Ishikawa (cell line): ENCODE measurements around the gene TULP3.

Experiments
- CEBPB ChIP-seq: IDR thresholded peaks from 2 replicates; pipeline ENCODE4 v1.6.1; 2012
- CREB1 ChIP-seq: IDR thresholded peaks from 2 replicates; pipeline ENCODE4 v1.6.1; 2012; ENCODE audit warnings: low read depth
- EGR1 ChIP-seq: IDR thresholded peaks from 2 replicates; pipeline ENCODE4 v1.6.1; 2012
- EP300 ChIP-seq: IDR thresholded peaks from 2 replicates; pipeline ENCODE4 v1.6.1; 2012; ENCODE audit warnings: borderline replicate concordance
- FOXM1 ChIP-seq: IDR thresholded peaks from 2 replicates; pipeline ENCODE4 v1.6.1; 2012; ENCODE audit warnings: low read depth, borderline replicate concordance
- NFIC ChIP-seq: IDR thresholded peaks from 2 replicates; pipeline ENCODE4 v1.6.1; 2012
- RAD21 ChIP-seq: IDR thresholded peaks from 2 replicates; pipeline ENCODE4 v1.6.1; 2012; ENCODE audit warnings: low read depth
- TAF1 ChIP-seq: IDR thresholded peaks from 2 replicates; pipeline ENCODE4 v1.6.1; 2012; ENCODE audit warnings: low read depth, mild to moderate bottlenecking
- TCF12 ChIP-seq: IDR thresholded peaks from 2 replicates; pipeline ENCODE4 v1.6.1; 2012; ENCODE audit warnings: low read depth
- TEAD4 ChIP-seq: IDR thresholded peaks from 2 replicates; pipeline ENCODE4 v1.6.1; 2012
- YY1 ChIP-seq: IDR thresholded peaks from 2 replicates; pipeline ENCODE4 v1.6.1; 2012; ENCODE audit warnings: low read depth
- ZBTB7A ChIP-seq: IDR thresholded peaks from 2 replicates; pipeline ENCODE4 v1.6.1; 2012; ENCODE audit warnings: low read depth
- TF ChIP-seq, protein P1 (sequence below): IDR thresholded peaks from 2 replicates; pipeline ENCODE4 v1.6.1; 2012
- TF ChIP-seq, protein P2 (sequence below): IDR thresholded peaks from 2 replicates; pipeline ENCODE4 v1.6.1; 2012
- TF ChIP-seq, protein P3 (sequence below): IDR thresholded peaks from 2 replicates; pipeline ENCODE4 v1.6.1; 2012; ENCODE audit warnings: low read depth, mild to moderate bottlenecking

The TULP3 gene

DNA sequence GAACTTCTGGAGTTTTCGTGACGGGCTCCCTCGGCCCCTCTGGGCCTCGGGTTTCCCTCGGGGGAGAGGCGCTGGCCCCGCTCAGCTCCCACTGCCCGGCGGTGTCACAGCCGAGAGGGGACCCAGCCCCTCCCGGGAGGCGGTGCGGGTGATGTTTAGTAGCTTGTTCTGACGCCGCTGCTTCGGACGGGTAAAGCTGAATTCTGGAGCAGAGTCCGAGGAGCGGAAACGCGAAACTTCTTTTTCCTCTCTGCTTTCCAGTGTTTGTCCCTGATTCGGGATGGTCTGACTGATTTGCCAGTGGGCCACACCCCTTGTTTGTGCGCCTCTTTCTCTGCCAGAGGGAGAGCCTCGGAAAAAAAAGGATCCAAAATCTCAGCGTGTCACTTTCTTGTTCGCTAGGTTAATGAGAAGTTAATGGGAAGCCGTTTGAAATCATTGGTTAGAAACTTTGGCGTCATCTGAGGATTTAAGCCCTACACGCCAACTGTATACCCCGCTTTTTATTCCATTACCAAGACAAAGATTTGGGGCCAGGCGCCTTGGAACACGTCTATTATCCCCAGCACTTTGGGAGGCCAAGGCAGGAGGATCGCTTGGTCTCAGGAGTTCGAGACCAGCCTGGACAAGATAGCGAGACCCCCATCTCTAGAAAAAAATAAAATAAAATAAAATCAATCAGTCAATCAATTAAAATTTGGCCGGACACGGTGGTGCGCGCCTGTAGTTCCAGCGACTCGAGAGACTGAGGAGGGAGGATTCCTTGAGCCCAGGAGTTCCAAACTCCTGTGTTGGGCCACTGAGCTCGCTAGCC lies 756 bp downstream of the TULP3 start:
- TF ChIP-seq NFIC = no peak
- TF ChIP-seq TEAD4 = 0 out of 2 replicates have a peak, but pooled peaks have one; percentile 1

DNA sequence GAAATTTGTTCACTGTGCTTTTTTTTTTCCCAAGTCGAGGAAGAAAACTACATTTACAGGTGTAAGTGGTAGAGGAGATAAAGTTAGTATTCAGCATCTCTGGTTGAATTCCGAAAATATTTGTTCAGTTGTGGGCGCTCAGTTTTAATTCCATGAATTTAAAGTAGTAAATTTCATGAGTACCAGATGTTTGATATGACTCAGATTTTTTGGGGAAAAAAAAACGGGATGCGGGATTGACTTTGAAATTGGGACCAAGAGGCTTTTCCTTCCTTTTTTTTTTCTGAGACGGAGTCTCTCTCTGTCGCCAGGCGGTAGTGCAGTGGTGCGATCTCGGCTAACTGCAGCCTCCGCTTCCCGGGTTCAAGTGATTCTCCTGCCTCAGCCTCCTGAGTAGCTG lies 1.6 kb downstream of the TULP3 start:
- TF ChIP-seq CEBPB (no peak), CREB1 (no peak), ZBTB7A (no peak), TCF12 (no peak)

DNA sequence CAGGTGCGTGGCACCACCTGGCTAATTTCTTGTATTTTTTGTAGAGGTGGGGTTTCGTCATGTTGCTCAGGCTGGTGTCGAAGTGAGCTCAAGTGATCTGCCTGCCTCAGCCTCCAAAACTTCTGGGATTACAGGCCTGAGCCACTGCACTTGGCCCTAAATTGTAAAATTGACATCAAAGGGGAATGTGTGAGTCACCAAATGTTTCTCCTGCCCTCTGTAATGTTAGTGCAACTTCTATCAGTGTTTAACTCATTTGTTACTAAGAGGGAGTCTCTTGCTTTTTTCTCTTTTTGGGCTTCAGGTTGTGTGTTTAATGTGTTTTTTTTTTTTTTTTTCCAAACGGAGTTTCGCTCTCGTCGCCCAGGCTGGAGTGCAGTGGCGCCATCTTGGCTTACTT lies 2.3 kb downstream of the TULP3 start:
- TF ChIP-seq, protein P1, sequence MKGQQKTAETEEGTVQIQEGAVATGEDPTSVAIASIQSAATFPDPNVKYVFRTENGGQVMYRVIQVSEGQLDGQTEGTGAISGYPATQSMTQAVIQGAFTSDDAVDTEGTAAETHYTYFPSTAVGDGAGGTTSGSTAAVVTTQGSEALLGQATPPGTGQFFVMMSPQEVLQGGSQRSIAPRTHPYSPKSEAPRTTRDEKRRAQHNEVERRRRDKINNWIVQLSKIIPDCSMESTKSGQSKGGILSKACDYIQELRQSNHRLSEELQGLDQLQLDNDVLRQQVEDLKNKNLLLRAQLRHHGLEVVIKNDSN = no peak
- TF ChIP-seq FOXM1 (no peak), EGR1 (no peak), EP300 (no peak), CEBPB (no peak), YY1 (no peak), NFIC (no peak)
- TF ChIP-seq, protein P2, sequence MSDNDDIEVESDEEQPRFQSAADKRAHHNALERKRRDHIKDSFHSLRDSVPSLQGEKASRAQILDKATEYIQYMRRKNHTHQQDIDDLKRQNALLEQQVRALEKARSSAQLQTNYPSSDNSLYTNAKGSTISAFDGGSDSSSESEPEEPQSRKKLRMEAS = no peak

DNA sequence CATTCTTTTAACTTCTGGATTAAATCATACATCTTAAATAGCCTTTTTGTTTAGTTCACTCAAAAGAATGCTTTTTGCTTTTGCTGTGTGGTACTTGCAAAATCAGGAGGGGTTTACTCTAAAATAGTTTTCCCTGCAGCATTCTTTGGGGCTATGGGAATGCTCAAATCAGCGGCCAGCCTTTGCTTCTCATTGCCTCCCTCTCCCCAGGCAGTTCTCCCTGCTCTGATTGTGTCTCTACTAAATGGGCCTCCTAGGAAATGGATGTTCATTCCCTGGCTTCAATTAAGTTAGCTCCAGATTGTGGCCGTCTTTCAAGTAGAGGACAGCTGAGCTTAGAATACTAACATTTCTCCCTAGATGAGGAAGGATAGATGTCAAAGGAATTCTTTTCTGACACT lies 4.4 kb downstream of the TULP3 start:
- TF ChIP-seq CEBPB = no peak
- no peak for TF ChIP-seq RAD21
- no peak for TF ChIP-seq ZBTB7A
- TF ChIP-seq CREB1 = no peak
- no peak for TF ChIP-seq EP300
- no peak for TF ChIP-seq TEAD4
- TF ChIP-seq EGR1 = no peak
- no peak for TF ChIP-seq TAF1

DNA sequence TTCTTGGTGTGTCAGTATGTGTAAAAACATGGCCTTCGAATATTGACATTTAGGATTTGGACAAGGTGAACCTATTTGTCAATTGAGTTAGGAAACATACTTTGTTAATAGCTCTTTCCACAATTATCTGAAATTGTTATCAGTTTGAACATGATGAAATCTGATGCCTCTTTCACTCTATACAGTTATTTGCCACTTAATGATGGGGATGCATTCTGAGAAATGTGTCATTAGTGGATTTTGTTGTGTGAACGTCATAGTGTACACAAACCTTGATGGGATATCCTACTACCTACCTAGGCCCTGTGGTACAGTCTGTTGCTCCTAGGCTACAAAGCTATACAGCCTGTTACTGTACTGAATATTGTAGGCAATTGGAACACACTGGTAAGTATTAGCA lies 4.8 kb downstream of the TULP3 start:
- TF ChIP-seq CEBPB = no peak
- TF ChIP-seq, protein P2 = no peak

DNA sequence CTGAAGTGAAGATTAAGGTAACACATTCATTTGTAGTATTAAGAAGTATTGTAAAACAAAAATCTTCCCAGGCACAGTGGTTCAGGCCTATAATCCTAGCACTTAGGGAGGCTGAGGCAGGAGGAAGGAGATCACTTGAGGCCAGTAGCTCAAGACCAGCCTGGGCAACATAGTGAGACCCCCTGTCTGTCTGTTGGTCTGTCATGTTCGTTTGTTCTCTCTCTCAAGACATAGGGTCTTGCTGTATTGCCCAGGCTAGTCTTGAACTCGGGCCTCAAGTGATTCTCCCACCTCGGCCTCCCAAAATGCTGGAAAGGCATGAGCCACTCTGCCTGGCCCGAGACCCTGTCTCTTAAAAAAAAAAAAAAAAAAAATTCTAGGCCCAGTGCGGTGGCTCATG lies 6.7 kb downstream of the TULP3 start:
- TF ChIP-seq YY1 (no peak), EP300 (no peak), TCF12 (no peak), FOXM1 (no peak), NFIC (no peak), RAD21 (no peak), EGR1 (no peak), ZBTB7A (no peak), CEBPB (no peak), TAF1 (no peak), CREB1 (no peak)
- TF ChIP-seq, protein P1 = no peak
- TF ChIP-seq, protein P3, sequence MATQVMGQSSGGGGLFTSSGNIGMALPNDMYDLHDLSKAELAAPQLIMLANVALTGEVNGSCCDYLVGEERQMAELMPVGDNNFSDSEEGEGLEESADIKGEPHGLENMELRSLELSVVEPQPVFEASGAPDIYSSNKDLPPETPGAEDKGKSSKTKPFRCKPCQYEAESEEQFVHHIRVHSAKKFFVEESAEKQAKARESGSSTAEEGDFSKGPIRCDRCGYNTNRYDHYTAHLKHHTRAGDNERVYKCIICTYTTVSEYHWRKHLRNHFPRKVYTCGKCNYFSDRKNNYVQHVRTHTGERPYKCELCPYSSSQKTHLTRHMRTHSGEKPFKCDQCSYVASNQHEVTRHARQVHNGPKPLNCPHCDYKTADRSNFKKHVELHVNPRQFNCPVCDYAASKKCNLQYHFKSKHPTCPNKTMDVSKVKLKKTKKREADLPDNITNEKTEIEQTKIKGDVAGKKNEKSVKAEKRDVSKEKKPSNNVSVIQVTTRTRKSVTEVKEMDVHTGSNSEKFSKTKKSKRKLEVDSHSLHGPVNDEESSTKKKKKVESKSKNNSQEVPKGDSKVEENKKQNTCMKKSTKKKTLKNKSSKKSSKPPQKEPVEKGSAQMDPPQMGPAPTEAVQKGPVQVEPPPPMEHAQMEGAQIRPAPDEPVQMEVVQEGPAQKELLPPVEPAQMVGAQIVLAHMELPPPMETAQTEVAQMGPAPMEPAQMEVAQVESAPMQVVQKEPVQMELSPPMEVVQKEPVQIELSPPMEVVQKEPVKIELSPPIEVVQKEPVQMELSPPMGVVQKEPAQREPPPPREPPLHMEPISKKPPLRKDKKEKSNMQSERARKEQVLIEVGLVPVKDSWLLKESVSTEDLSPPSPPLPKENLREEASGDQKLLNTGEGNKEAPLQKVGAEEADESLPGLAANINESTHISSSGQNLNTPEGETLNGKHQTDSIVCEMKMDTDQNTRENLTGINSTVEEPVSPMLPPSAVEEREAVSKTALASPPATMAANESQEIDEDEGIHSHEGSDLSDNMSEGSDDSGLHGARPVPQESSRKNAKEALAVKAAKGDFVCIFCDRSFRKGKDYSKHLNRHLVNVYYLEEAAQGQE = no peak

DNA sequence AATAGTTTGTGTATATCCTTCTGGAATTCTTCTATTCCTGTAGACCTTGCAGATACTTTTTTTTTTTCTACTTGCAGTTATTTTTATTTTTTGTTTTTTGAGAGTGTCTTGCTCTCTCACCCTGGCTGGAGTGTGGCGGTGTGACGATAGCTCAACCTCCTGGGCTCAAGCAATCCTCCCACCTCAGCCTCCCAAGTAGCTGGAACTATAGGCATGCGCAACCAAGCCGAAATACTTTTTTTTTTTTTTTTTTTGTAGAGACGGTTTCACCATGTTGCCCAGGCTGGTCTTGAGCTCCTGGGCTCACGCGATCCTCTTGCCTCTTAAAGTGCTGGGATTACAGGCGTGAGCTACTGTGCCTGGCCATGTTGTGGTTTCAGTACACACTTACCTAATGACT lies 10.0 kb downstream of the TULP3 start:
- no peak for TF ChIP-seq CREB1
- TF ChIP-seq NFIC = no peak
- no peak for TF ChIP-seq TEAD4
- no peak for TF ChIP-seq YY1
- TF ChIP-seq EP300 = no peak

DNA sequence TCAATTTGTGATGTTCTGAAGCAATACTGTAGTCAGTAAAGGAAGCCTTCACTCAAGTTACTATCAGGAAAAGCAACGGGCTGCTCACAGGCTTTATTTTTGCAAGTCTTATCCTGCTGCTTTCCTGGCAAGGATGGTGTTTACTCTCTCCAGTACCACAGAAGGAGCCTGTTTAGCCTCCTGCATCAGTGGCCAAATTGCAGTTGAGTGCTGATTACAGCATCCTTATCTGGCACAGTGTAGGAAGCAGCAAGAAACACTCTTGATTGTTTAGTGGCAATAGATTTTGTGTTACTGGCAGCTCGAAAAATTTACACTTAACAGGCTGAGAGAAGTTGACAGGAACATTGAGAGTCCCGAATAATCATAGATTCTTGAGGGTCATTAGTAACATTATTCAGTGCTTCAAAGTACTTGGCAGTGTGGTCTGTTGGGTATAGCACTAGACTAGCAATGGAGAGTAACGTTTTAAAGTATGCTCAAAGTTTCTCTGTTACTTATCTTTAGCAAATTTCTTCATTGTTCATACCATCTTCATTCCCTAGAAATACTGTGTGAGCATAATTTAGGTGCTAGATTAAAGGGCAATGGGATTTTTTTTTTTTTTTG lies 11.7 kb downstream of the TULP3 start:
- TF ChIP-seq YY1 (no peak), TCF12 (no peak), ZBTB7A (no peak), TEAD4 (no peak), FOXM1 (no peak), CEBPB (no peak), CREB1 (no peak), EGR1 (no peak), TAF1 (no peak), NFIC (no peak), EP300 (no peak), RAD21 (no peak)
- TF ChIP-seq, protein P3 = no peak
- TF ChIP-seq, protein P2 = no peak
- TF ChIP-seq, protein P1 = no peak
